Tibial nerve (tissue), 4 donors: ENCODE data around the gene PIGS.

Source experiments
- CTCF ChIP-seq, 5 experiments: fragments of 200-600 bp in 3 of 5; fragments of 450-650 bp in 2 of 5; sonication (generic) in 3 of 5; IDR thresholded peaks; one replicate each; pipeline ENCODE4 v1.5.1; 2016 to 2019; ENCODE audit warnings: antibody characterized with exemption in 5 of 5, mild to moderate bottlenecking in 3 of 5, moderate library complexity in 2 of 5
- EP300 ChIP-seq, 2 donors: sonication (generic); formaldehyde crosslinking; IDR thresholded peaks; one replicate each; pipeline ENCODE4 v1.6.1; 2017; ENCODE audit warnings: antibody characterized with exemption in 2 of 2, mild to moderate bottlenecking in 1 of 2
- POLR2A ChIP-seq, 2 donors: fragments of 450-650 bp; IDR thresholded peaks; one replicate each; pipeline ENCODE4 v1.6.1; 2017; ENCODE audit warnings: antibody characterized with exemption in 2 of 2, mild to moderate bottlenecking in 2 of 2, moderate library complexity in 2 of 2

- TF ChIP-seq CTCF (IDR thresholded peaks at IDR 0.05) (no peak), EP300 (IDR thresholded peaks at IDR 0.05) (no peak), POLR2A (IDR thresholded peaks at IDR 0.05) (no peak)
Observed at GRCh38 chr17:28612531-28612930, 41.2 kb upstream of the PIGS start.
